ENCODE results near the gene ORAI2. TPM values are rescaled to one million over a fixed set of nuclear protein-coding genes. Genes with fewer than 3 reads are reported as not detected.

Gene ORAI2
- polyA plus RNA-seq, 1 of the 3 experiments (the other 2 are of a cell fraction), result 85.8 TPM

DNA sequence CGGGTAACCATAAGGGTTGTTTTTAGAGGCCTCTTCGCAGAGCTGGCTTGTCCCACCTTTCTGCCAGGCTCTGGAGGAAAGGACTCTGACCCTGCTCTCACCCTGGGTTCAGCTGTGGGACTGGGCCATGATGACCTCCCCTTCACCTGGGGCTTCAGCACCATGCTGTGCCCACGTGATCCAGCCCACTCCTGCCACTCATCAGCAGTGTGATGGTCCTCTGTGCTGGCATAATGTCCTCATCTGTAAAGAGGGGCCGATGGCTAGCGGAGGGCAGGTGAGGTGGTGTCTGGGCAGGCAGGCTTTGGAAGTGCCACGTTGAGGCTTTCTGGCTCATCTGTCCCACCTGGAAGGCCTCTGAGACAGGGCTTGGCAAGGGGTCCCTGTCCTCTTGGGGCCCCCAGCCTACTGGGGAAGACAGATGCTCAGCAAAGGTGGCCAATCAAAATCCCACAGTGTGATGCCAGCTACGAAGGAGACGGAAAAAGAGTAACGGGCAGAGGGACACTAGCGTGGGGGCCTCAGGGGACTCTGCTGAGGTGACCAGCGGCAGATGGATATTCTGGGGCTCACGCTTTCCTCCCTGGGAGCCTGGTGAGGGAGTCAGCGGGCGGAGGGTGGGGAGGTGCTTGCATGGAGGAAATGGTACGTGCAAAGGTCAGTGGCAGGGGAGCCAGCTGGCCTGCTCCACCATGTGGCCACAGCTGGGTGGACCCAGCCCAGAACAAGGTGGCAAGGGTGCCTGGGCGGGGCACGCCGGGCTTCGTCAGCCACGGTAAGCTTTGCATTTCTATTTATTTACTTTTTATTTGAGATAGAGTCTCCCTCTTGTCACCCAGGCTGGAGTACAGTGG is 36.8 kb downstream of the ORAI2 start:
- WGBS (ENCODE audit: low lambda C conversion rate), result 87% methylated on average over 16 of the region's 20 CpGs
- ChIA-PET CTCF (interaction anchor here (0.6 to 1.4 kb wide), 3 partner anchors 65 to 782 kb away, joined by 3 to 6 read pairs (median 5); no protein-coding TSS in a partner anchor), POLR2A (interaction anchor here (0.7 kb wide), 1 partner anchor 184 kb away, joined by 3 read pairs; the partner anchor contains the start of gene SH2B2)
- H3K36me3 ChIP-seq (replicated peaks in 1 of 2; ENCODE audit: control insufficient read depth in 1 of 2, insufficient read depth in 2 of 2, low read length in 1 of 2), result peaks cover 33 to 56% of the 10 kb centered on the region in 2 experiments
- no peak overlapping the region for H3K9ac ChIP-seq
- H3K4me1 ChIP-seq (ENCODE audit: control insufficient read depth in 1 of 2, insufficient read depth in 2 of 2, low read depth in 1 of 2, low read length in 1 of 2), result peaks cover 5 to 7% of the 10 kb centered on the region in 2 experiments; a peak in 2 of 4 replicates
- H3K4me2 ChIP-seq, result no peak overlapping the region
- no peak for DNase-seq
- peaks cover 11% of the 10 kb centered on the region for H3K79me2 ChIP-seq (ENCODE audit: insufficient read depth)
- no peaks in the 10 kb centered on the region for H3K27me3 ChIP-seq (ENCODE audit: insufficient read depth)
- no peak overlapping the region for H3K27ac ChIP-seq (ENCODE audit: low read depth in 2 of 2, low read length in 1 of 2)
- TF ChIP-seq TCF12 (IDR thresholded peaks at IDR 0.05) (no peak), RAD21 (IDR thresholded peaks at IDR 0.05; ENCODE audit: low read length) (no peak), SMC3 (IDR thresholded peaks at IDR 0.05; ENCODE audit: low read depth, low read length) (no peak), YY1 (IDR thresholded peaks at IDR 0.05; ENCODE audit: low read depth) (no peak), MEF2A (IDR thresholded peaks at IDR 0.05; ENCODE audit: borderline replicate concordance, low read depth) (no peak), FOSL2 (IDR thresholded peaks at IDR 0.05; ENCODE audit: borderline replicate concordance, low read depth) (no peak), RXRA (IDR thresholded peaks at IDR 0.05; ENCODE audit: borderline replicate concordance, low read depth) (no peak), EZH2phosphoT487 (IDR thresholded peaks at IDR 0.05; ENCODE audit: borderline replicate concordance, low read depth) (no peak), JUND (IDR thresholded peaks at IDR 0.05) (no peak), SIN3A (IDR thresholded peaks at IDR 0.05; ENCODE audit: borderline replicate concordance, low read depth, low read length) (no peak), GATA2 (CRISPR knock-in tag; IDR thresholded peaks at IDR 0.05) (no peak)
- TF ChIP-seq, protein P1, sequence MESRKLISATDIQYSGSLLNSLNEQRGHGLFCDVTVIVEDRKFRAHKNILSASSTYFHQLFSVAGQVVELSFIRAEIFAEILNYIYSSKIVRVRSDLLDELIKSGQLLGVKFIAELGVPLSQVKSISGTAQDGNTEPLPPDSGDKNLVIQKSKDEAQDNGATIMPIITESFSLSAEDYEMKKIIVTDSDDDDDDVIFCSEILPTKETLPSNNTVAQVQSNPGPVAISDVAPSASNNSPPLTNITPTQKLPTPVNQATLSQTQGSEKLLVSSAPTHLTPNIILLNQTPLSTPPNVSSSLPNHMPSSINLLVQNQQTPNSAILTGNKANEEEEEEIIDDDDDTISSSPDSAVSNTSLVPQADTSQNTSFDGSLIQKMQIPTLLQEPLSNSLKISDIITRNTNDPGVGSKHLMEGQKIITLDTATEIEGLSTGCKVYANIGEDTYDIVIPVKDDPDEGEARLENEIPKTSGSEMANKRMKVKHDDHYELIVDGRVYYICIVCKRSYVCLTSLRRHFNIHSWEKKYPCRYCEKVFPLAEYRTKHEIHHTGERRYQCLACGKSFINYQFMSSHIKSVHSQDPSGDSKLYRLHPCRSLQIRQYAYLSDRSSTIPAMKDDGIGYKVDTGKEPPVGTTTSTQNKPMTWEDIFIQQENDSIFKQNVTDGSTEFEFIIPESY (IDR thresholded peaks at IDR 0.05; ENCODE audit: borderline replicate concordance, low read depth), result no peak
- TF ChIP-seq, protein P2, sequence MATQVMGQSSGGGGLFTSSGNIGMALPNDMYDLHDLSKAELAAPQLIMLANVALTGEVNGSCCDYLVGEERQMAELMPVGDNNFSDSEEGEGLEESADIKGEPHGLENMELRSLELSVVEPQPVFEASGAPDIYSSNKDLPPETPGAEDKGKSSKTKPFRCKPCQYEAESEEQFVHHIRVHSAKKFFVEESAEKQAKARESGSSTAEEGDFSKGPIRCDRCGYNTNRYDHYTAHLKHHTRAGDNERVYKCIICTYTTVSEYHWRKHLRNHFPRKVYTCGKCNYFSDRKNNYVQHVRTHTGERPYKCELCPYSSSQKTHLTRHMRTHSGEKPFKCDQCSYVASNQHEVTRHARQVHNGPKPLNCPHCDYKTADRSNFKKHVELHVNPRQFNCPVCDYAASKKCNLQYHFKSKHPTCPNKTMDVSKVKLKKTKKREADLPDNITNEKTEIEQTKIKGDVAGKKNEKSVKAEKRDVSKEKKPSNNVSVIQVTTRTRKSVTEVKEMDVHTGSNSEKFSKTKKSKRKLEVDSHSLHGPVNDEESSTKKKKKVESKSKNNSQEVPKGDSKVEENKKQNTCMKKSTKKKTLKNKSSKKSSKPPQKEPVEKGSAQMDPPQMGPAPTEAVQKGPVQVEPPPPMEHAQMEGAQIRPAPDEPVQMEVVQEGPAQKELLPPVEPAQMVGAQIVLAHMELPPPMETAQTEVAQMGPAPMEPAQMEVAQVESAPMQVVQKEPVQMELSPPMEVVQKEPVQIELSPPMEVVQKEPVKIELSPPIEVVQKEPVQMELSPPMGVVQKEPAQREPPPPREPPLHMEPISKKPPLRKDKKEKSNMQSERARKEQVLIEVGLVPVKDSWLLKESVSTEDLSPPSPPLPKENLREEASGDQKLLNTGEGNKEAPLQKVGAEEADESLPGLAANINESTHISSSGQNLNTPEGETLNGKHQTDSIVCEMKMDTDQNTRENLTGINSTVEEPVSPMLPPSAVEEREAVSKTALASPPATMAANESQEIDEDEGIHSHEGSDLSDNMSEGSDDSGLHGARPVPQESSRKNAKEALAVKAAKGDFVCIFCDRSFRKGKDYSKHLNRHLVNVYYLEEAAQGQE (IDR thresholded peaks at IDR 0.05; ENCODE audit: low read depth, low read length), result no peak
- TF ChIP-seq, protein P3, sequence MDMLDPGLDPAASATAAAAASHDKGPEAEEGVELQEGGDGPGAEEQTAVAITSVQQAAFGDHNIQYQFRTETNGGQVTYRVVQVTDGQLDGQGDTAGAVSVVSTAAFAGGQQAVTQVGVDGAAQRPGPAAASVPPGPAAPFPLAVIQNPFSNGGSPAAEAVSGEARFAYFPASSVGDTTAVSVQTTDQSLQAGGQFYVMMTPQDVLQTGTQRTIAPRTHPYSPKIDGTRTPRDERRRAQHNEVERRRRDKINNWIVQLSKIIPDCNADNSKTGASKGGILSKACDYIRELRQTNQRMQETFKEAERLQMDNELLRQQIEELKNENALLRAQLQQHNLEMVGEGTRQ (IDR thresholded peaks at IDR 0.05; ENCODE audit: borderline replicate concordance, low read depth, low read length), result no peak
- H3K4me3 ChIP-seq (ENCODE audit: low read depth in 2 of 2, low read length in 1 of 2), result no peak overlapping the region
- H3F3A ChIP-seq (replicated peaks; ENCODE audit: insufficient read depth), result peaks cover 10% of the 10 kb centered on the region
- H3K9me3 ChIP-seq, result no peaks in the 10 kb centered on the region
- peaks cover 4% of the 10 kb centered on the region; the same call in 1 of the 2 replicates for H4K20me1 ChIP-seq (ENCODE audit: insufficient read depth)
- no peaks in the 10 kb centered on the region for H3K9me2 ChIP-seq
- no peak overlapping the region for H2AFZ ChIP-seq (ENCODE audit: low read depth)

Data from SK-N-SH (cell line).